Pancreas (tissue), 10 donors: ENCODE results near the gene C2CD3. TPM values are rescaled to one million over a fixed set of nuclear protein-coding genes. Genes with fewer than 3 reads are reported as not detected.
"Not testable (repeated sequence)": the region's sequence is repeated elsewhere in the genome, so short reads cannot be mapped to it uniquely, and the experiment has no call there.

Experiments used
- ATAC-seq, 4 donors: fragments of 200-7000 bp; cut with Tn5 transposase; one replicate each; pipeline versions ENCODE4 v1.8.0 to v1.9.1; 2020; ENCODE audit warnings: mild to moderate bottlenecking in 4 of 4, moderate library complexity in 4 of 4
- DNase-seq, 6 donors: peaks; one replicate each; pipeline ENCODE4 v3.0.0-alpha.2; 2020
- FAIRE-seq: peaks from 2 replicates; lab custom pipeline; 2012; peaks lifted over from hg19 to GRCh38; lab: Jason Lieb, UNC
- H3K27ac ChIP-seq, 4 donors: fragments of 200-600 bp; sonication (generic); 1 replicate in 3 of 4; 2 replicates in 1 of 4; pipeline versions ENCODE4 v1.5.0 to v1.8.0; 2020
- H3K27me3 ChIP-seq, 4 donors: fragments of 200-600 bp; one replicate each; pipeline ENCODE4 v1.8.0; 2021
- H3K36me3 ChIP-seq, 3 donors: fragments of 200-600 bp; sonication (generic) in 1 of 3; one replicate each; pipeline versions ENCODE4 v1.5.0 to v1.8.0; 2020 to 2021
- H3K4me1 ChIP-seq, 3 donors: fragments of 200-600 bp; one replicate each; pipeline ENCODE4 v1.8.0; 2021
- H3K4me3 ChIP-seq, 4 donors: fragments of 200-600 bp; sonication (generic) in 2 of 4; one replicate each; pipeline versions ENCODE4 v1.5.0 to v1.8.0; 2020 to 2021
- H3K9me3 ChIP-seq, 4 donors: fragments of 200-600 bp; one replicate each; pipeline ENCODE4 v1.8.0; 2021
- WGBS, 2 donors: extraction: QIAGEN DNeasy Blood & Tissue Kit; methylation state at CpG; one replicate each; pipeline ENCODE4 v1.1.7; 2013; 5-methylcytosine and 5-hydroxymethylcytosine counted together
- intact Hi-C, 3 donors: fragments of 100-400 bp; cut with DNase I; formaldehyde crosslinking; loops; one replicate each; pipeline versions ENCODE4 v1.11.1 to v1.14.2; 2022
- polyA plus RNA-seq, 2 donors: library from polyadenylated mRNA; stranded (reverse); fragments of 200-250 nt; gene quantifications; one replicate each; pipeline ENCODE4 v1.2.3, GENCODE V29; 2013
- total RNA-seq, 6 donors: library from RNA; stranded (reverse); fragmentation: NEBNext Ultra II Directional in 4 of 6; extraction: Animal tissue kit (Norgen Biotek cat#: 25700) in 4 of 6; gene quantifications; one replicate each; pipeline versions ENCODE4 v1.2.1 to v1.2.4, GENCODE V29; 2021 to 2023
- TF ChIP-seq, protein P1 (sequence below), 4 donors: fragments of 200-600 bp; sonication (generic) in 3 of 4; IDR thresholded peaks; one replicate each; pipeline versions ENCODE4 v1.5.0 to v1.8.0; 2021; ENCODE audit warnings: antibody characterized with exemption in 4 of 4
- donor health status: healthy with polysubstance abuse.
- donor health status: DM: no; HTN: no; CAD: no; lungs with moderate emphysema.
- donor health status: DM: no; HTN: no; CAD: no.
- donor health status: control.
- donor health status: control.
- donor health status: Bipolar disorder and iron deficiency.
- donor health status: DM: yes; HTN: yes; CAD: no.
- donor health status: DM: no; HTN: no; CAD: no.
- donor health status: DM: no; HTN: no; CAD: no.
- donor health status: DM: yes; HTN: yes; CAD: no.

C2CD3 gene
- total and polyA plus RNA-seq, 8 donors, result 7.0 to 14.8 (median 8.7) TPM

DNA sequence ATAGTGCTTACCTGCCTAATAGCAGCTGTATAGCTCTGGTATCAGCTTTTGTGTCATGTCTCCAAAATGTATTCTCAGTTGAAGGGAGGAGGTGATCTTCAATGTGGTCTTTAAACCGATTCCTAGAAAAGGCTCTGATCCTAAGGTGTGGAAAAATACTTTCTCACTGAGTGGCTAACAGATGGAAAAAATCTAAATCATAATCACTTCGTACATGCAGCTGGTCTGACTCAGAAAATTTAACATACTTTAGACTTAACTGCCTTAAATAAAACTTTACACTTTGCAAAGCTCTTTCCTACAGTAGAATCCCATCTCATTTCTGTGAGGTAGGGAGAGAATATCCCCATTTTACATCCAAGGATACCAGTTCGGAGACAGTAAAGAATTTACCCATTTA is 38.0 kb downstream of the C2CD3 start:
- no peak overlapping the region for H3K4me3 ChIP-seq
- FAIRE-seq (no peak), ATAC-seq (no peak), DNase-seq (no peak)
- WGBS, 2 donors, result 88 to 92% methylated on average over 3 of the region's 3 CpGs
- H3K36me3 ChIP-seq, result peaks cover 0 to 3% (median 0%) of the 10 kb centered on the region in 3 donors
- no peaks in the 10 kb centered on the region for H3K27me3 ChIP-seq
- no peak overlapping the region for H3K27ac ChIP-seq
- intact Hi-C loops, result no loop called here
- TF ChIP-seq, protein P1, sequence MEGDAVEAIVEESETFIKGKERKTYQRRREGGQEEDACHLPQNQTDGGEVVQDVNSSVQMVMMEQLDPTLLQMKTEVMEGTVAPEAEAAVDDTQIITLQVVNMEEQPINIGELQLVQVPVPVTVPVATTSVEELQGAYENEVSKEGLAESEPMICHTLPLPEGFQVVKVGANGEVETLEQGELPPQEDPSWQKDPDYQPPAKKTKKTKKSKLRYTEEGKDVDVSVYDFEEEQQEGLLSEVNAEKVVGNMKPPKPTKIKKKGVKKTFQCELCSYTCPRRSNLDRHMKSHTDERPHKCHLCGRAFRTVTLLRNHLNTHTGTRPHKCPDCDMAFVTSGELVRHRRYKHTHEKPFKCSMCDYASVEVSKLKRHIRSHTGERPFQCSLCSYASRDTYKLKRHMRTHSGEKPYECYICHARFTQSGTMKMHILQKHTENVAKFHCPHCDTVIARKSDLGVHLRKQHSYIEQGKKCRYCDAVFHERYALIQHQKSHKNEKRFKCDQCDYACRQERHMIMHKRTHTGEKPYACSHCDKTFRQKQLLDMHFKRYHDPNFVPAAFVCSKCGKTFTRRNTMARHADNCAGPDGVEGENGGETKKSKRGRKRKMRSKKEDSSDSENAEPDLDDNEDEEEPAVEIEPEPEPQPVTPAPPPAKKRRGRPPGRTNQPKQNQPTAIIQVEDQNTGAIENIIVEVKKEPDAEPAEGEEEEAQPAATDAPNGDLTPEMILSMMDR (IDR thresholded peaks at IDR 0.05), result no peak
- no peaks in the 10 kb centered on the region for H3K9me3 ChIP-seq
- no peaks in the 10 kb centered on the region for H3K4me1 ChIP-seq

DNA sequence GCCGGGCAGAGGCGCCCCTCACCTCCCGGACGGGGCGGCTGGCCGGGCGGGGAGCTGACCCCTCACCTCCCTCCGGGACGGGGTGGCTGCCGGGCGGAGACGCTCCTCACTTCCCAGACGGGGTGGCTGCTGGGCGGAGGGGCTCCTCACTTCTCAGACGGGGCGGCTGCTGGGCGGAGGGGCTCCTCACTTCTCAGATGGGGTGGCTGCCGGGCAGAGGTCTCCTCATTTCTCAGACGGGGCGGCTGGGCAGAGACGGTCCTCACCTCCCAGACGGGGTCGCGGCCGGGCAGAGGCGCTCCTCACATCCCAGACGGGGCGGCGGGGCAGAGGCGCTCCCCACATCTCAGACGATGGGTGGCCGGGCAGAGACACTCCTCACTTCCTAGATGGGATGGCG is 41.7 kb downstream of the C2CD3 start:
- H3K27ac ChIP-seq, DNase-seq, H3K9me3 ChIP-seq, H3K36me3 ChIP-seq, H3K27me3 ChIP-seq, H3K4me1 ChIP-seq, FAIRE-seq, intact Hi-C loops, H3K4me3 ChIP-seq, ATAC-seq: not testable (repeated sequence)
- WGBS, 2 donors, result 97 to 100% methylated on average over 21 to 27 of the region's 33 CpGs

DNA sequence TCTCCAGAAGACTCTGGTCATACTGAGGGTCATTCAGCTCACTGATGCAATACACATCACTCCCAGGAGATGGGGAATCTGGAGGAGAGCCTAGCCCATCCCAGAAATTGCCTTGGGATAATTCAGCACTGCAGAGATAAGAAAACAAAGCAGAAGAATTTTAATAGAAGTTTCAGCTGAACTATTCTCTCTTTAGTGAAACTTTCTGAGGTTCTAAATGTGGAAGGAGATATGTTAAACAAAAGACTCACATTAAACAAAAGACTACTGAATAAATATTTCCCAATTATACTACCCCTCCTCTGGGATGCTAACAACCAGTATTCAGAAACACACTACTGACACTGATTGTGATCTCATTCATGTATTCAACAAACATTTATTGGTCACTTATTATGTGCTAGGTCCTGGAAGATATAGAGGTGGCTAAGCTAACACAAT is 47.8 kb downstream of the C2CD3 start:
- no peak for FAIRE-seq
- TF ChIP-seq, protein P1 (IDR thresholded peaks at IDR 0.05), result no peak
- H3K27me3 ChIP-seq, result no peaks in the 10 kb centered on the region
- H3K9me3 ChIP-seq, result no peaks in the 10 kb centered on the region
- H3K27ac ChIP-seq, result no peak overlapping the region
- H3K4me3 ChIP-seq, result no peak overlapping the region
- no peaks in the 10 kb centered on the region for H3K4me1 ChIP-seq
- intact Hi-C loops, result no loop called here
- no peak for DNase-seq
- ATAC-seq, result no peak
- H3K36me3 ChIP-seq, result no peaks in the 10 kb centered on the region

DNA sequence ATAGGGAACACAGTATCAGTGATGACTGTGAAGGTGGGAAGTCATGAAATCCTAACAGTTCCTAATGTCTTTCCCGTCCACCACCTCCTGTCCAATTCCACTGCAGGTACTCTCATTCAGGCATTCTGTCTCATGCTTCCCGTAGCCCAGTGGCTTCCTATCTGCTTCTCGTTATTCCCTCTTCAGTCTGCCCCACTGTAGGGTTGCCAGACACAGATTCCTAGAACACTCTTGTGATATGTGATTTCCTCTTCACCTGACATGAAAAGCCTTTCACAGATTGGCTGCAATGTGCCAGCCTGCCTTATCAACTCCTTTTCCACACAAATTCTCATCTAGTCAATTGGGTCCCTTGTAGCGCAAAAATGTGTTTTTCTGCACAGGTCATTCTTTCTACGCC is 49.0 kb downstream of the C2CD3 start:
- intact Hi-C loops, result no loop called here
- ATAC-seq, result no peak
- 96 to 97% methylated on average over 5 of the region's 5 CpGs for WGBS, 2 donors

DNA sequence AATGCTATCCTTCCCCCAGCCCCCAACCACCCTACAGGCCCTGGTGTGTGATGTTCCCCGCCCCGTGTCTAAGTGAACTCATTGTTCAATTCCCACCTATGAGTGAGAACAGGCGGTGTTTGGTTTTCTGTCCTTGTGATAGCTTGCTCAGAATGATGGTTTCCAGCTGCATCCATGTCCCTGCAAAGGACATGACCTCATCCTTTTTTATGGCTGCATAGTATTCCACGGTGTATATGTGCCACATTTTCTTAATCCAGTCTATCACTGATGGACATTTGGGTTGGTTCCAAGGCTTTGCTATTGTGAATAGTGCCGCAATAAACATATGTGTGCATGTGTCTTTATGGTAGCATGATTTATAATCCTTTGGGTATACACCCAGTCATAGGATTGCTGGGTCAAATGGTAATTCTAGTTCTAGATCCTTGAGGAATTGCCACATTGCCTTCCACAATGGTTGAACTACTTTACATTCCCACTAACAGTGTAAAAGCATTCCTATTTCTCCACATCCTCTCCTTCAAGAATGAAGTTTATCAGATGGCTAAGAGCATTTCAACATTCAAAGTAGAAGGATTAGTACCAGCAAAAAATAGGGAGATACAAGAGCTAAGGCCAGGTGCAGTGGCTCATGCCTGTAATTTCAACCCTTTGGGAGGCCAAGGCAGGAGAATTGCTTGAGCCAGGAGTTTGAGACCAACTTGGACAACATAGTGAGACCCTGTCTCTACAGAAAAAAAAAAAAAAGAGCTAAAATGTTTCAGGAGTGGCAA is 50.4 kb downstream of the C2CD3 start:
- H3K27ac ChIP-seq, H3K9me3 ChIP-seq, H3K36me3 ChIP-seq, intact Hi-C loops, H3K4me1 ChIP-seq, H3K27me3 ChIP-seq, H3K4me3 ChIP-seq, ATAC-seq, FAIRE-seq, DNase-seq: not testable (repeated sequence)
- WGBS, 2 donors, result 97 to 99% methylated on average over 5 of the region's 5 CpGs

More for the DNA sequence above, 49.0 kb downstream of the C2CD3 start:
- no peaks in the 10 kb centered on the region for H3K9me3 ChIP-seq
- no peaks in the 10 kb centered on the region for H3K27me3 ChIP-seq
- H3K4me3 ChIP-seq, result no peak overlapping the region
- DNase-seq (no peak), FAIRE-seq (no peak)
- no peaks in the 10 kb centered on the region for H3K36me3 ChIP-seq
- TF ChIP-seq, protein P1 (IDR thresholded peaks at IDR 0.05), result no peak
- no peaks in the 10 kb centered on the region for H3K4me1 ChIP-seq
- H3K27ac ChIP-seq, result no peak overlapping the region

DNA sequence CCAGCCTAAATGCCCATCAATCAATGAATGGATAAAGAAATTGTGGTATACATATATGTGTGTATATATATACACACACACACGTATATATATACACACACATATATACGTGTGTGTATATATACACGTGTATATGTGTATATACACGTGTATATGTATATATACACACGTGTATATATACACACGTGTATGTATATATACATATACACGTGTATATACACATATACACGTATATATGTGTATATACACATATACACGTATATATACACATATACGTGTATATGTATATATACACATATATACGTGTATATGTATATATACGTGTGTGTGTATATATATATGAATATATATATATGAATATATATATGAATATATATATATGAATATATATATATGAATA is 54.1 kb downstream of the C2CD3 start:
- H3K4me1 ChIP-seq, result no peaks in the 10 kb centered on the region
- DNase-seq (no peak), ATAC-seq (no peak)

More for the DNA sequence above, 54.1 kb downstream of the C2CD3 start:
- TF ChIP-seq, protein P1 (IDR thresholded peaks at IDR 0.05), result no peak
- Histone ChIP-seq H3K27me3 (no peaks in the 10 kb centered on the region), H3K9me3 (no peaks in the 10 kb centered on the region), H3K36me3 (peaks cover 0 to 5% (median 5%) of the 10 kb centered on the region in 3 donors), H3K4me3 (no peak overlapping the region), H3K27ac (no peak overlapping the region)
- intact Hi-C loops, result no loop called here
- FAIRE-seq, result peak; percentile 100
- 89 to 94% methylated on average over 12 of the region's 12 CpGs for WGBS, 2 donors
